GM13976 (cell line): Measurements from ENCODE around the gene PPP2R5A.

Experiments
- DNase-seq: peaks from one replicate; pipeline ENCODE4 v3.0.0; 2012; ENCODE audit warnings: low spot score
- CTCF ChIP-seq: IDR thresholded peaks from 2 replicates; pipeline ENCODE4 v1.5.1; 2012; ENCODE audit warnings: borderline replicate concordance, mild to moderate bottlenecking; ENCODE audit not compliant: insufficient read depth; ENCODE audit errors: extremely low read depth, missing control alignments, control extremely low read depth
- in situ Hi-C: fragments of 300-500 bp; cut with MboI; formaldehyde crosslinking; loops from one replicate; pipeline ENCODE4 v1.12.0; 2022; ENCODE audit warnings: low sequenced_read_pairs, mixed read lengths, inconsistent platforms; ENCODE audit not compliant: unreplicated experiment

Gene PPP2R5A

GRCh38 chr1:212329105-212329504 is 43.9 kb downstream of the PPP2R5A start:
- no peak for DNase-seq
- in situ Hi-C loops, result no loop called here
- no peak for TF ChIP-seq CTCF

- DNase-seq, result no peak
- no peak for TF ChIP-seq CTCF
- in situ Hi-C loops, result no loop called here
Measured at GRCh38 chr1:212341090-212341489, 55.9 kb downstream of the PPP2R5A start.

GRCh38 chr1:212344905-212345304 is 59.7 kb downstream of the PPP2R5A start:
- DNase-seq, result no peak
- no peak for TF ChIP-seq CTCF
- in situ Hi-C loops, result no loop called here

GRCh38 chr1:212346601-212347000 is 61.4 kb downstream of the PPP2R5A start:
- no peak for DNase-seq
- TF ChIP-seq CTCF, result no peak
- in situ Hi-C loops, result no loop called here

- DNase-seq, result no peak
- in situ Hi-C loops, result loop anchor here (25.0 kb wide), 2 partner anchors 289 to 664 kb away; partner anchors contain the start of gene NEK2
- TF ChIP-seq CTCF, result no peak
Measured at GRCh38 chr1:212351588-212352362, 66.6 kb downstream of the PPP2R5A start.

GRCh38 chr1:212353181-212353580 is 68.0 kb downstream of the PPP2R5A start:
- DNase-seq, result no peak
- TF ChIP-seq CTCF, result no peak
- in situ Hi-C loops, result loop anchor here (25.0 kb wide), 2 partner anchors 291 to 666 kb away; partner anchors contain the start of gene NEK2
